D721Med (cell line): Measurements from ENCODE around the gene CA10.

Experiments used
- DNase-seq: peaks from one replicate; pipeline ENCODE4 v3.0.0; 2011; ENCODE audit warnings: low spot score; ENCODE audit not compliant: insufficient read length
- FAIRE-seq: peaks from 2 replicates; lab custom pipeline; 2011; peaks lifted over from hg19 to GRCh38; lab: Jason Lieb, UNC
- CTCF ChIP-seq: IDR thresholded peaks from 2 replicates; pipeline ENCODE4 v1.5.1; 2012; ENCODE audit warnings: mild to moderate bottlenecking, control low read depth; ENCODE audit not compliant: insufficient read depth; ENCODE audit errors: missing control alignments

Gene CA10

GRCh38 chr17:52049496-52049895, 109.0 kb downstream of the CA10 start:
- TF ChIP-seq CTCF: no peak
- FAIRE-seq: no peak
- no peak for DNase-seq

GRCh38 chr17:52049051-52049450, 109.5 kb downstream of the CA10 start:
- no peak for TF ChIP-seq CTCF
- no peak for FAIRE-seq
- no peak for DNase-seq

- TF ChIP-seq CTCF: no peak
- DNase-seq (no peak), FAIRE-seq (no peak)
These were observed 110.2 kb downstream of the CA10 start for GRCh38 chr17:52048137-52048898.

- DNase-seq: no peak
- no peak for TF ChIP-seq CTCF
- no peak for FAIRE-seq
These were observed 111.4 kb downstream of the CA10 start for GRCh38 chr17:52047086-52047485.

GRCh38 chr17:52041123-52041617, 117.3 kb downstream of the CA10 start:
- DNase-seq (no peak), FAIRE-seq (no peak)
- TF ChIP-seq CTCF: no peak

GRCh38 chr17:52036416-52036815, 122.1 kb downstream of the CA10 start:
- TF ChIP-seq CTCF: no peak
- no peak for FAIRE-seq
- DNase-seq: no peak

- no peak for TF ChIP-seq CTCF
- no peak for FAIRE-seq
These were observed 123.1 kb downstream of the CA10 start for GRCh38 chr17:52035336-52035915.

More at GRCh38 chr17:52035336-52035915, 123.1 kb downstream of the CA10 start:
- no peak for DNase-seq
